Neural cell (in vitro differentiated cells): Measurements from ENCODE around the gene TMEM116.

Source experiments
- EP300 ChIP-seq: fragments of 450-650 bp; conservative IDR thresholded peaks from 2 replicates; pipeline ENCODE4 v1.6.1; 2014; ENCODE audit warnings: antibody characterized with exemption, mild to moderate bottlenecking, moderate library complexity; ENCODE audit not compliant: poor library complexity, severe bottlenecking
- EZH2 ChIP-seq: fragments of 200-600, 300-800 bp; shearing (Covaris generic), sonication (generic); IDR thresholded peaks from 2 replicates; pipeline ENCODE4 v1.6.1; 2014; ENCODE audit warnings: antibody characterized with exemption, low read length, borderline replicate concordance, mild to moderate bottlenecking; ENCODE audit not compliant: insufficient read depth, poor library complexity, severe bottlenecking
- POLR2AphosphoS5 ChIP-seq: IDR thresholded peaks from 2 replicates; pipeline ENCODE4 v1.6.1; 2012
- RAD21 ChIP-seq: fragments of 450-650 bp; conservative IDR thresholded peaks from 2 replicates; pipeline ENCODE4 v1.6.1; 2014; ENCODE audit warnings: antibody characterized with exemption, mild to moderate bottlenecking, moderate library complexity
- SMC3 ChIP-seq: fragments of 450-650 bp; conservative IDR thresholded peaks from 2 replicates; pipeline ENCODE4 v1.6.1; 2014; ENCODE audit warnings: antibody characterized with exemption, mild to moderate bottlenecking, moderate library complexity; ENCODE audit not compliant: poor library complexity
- TAF1 ChIP-seq: IDR thresholded peaks from 2 replicates; pipeline ENCODE4 v1.6.1; 2012; ENCODE audit warnings: low read depth
- TF ChIP-seq, protein P1 (sequence below): fragments of 450-650 bp; IDR thresholded peaks from 2 replicates; pipeline ENCODE4 v1.5.1; 2014; ENCODE audit warnings: antibody characterized with exemption, mild to moderate bottlenecking, moderate library complexity; ENCODE audit not compliant: poor library complexity, severe bottlenecking

- no peak for TF ChIP-seq TAF1
- TF ChIP-seq, protein P1, sequence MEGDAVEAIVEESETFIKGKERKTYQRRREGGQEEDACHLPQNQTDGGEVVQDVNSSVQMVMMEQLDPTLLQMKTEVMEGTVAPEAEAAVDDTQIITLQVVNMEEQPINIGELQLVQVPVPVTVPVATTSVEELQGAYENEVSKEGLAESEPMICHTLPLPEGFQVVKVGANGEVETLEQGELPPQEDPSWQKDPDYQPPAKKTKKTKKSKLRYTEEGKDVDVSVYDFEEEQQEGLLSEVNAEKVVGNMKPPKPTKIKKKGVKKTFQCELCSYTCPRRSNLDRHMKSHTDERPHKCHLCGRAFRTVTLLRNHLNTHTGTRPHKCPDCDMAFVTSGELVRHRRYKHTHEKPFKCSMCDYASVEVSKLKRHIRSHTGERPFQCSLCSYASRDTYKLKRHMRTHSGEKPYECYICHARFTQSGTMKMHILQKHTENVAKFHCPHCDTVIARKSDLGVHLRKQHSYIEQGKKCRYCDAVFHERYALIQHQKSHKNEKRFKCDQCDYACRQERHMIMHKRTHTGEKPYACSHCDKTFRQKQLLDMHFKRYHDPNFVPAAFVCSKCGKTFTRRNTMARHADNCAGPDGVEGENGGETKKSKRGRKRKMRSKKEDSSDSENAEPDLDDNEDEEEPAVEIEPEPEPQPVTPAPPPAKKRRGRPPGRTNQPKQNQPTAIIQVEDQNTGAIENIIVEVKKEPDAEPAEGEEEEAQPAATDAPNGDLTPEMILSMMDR: no peak
- TF ChIP-seq SMC3: no peak
- no peak for TF ChIP-seq EZH2
- TF ChIP-seq POLR2AphosphoS5: no peak
- no peak for TF ChIP-seq EP300
- no peak for TF ChIP-seq RAD21
Measured at GRCh38 chr12:112018571-112019237, 5.7 kb upstream of the TMEM116 start.
